ENCODE measurements around the gene GLOD4.
A peak's percentile ranks its signal among the peaks of the same experiment; 100 is the strongest.
"Not testable (repeated sequence)": the region's sequence is repeated elsewhere in the genome, so short reads cannot be mapped to it uniquely, and the experiment has no call there.

Gene GLOD4

DNA sequence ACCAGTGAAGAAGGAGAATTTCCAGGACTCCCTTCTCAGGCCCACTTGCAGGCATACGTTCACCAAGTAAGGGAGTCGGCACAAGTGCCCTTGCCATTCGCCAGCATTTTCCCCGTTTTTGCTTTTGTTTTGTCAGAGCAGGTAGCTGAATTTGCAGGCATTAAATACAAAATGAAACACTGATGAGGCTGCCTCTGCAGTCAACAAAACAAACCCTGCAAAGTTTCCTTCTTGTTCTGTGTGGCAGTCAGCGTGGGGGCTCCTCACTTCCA is 7.8 kb downstream of the GLOD4 start:
- DNase-seq (ENCODE audit: low read depth), result no peak

DNA sequence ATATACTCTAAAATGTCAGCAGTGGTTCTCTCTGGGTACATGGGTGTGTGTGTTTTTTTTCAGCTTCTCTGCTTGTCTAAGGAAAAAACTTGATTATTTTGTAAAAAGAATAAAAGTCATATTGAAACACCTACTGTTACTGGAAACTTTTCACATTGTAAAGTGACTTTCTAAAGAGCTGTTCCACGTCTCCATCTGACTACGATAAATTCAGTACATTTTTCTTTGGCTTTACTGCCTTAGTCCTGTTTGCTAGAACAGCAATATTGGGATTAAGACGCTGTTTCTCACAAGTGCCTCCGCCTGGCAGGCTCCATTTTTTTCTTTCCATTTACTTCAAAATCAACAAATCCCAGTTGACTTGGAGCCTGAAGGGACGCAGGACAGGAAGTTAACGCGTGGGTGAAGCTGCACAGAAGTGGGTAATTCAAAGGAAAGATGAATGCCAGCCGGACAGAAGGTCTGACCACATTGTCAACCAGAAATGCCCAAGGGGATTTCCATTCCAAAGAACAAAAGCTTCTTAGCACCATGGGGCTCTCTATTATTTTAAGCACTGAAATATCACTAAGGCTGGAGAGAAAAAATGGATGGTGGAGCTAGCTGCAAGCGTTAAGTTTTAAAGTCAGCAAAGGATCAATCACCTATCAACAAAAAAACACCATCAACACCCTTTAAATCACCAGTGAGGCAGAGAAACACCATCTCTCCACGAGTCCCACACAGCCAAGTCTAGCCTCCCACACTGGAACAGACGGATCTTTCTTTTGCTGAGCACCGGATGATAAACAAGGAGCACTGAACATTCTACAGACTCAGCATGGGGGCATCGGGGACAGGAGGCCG is 8.4 kb downstream of the GLOD4 start:
- no peak for DNase-seq (ENCODE audit: low read depth)

DNA sequence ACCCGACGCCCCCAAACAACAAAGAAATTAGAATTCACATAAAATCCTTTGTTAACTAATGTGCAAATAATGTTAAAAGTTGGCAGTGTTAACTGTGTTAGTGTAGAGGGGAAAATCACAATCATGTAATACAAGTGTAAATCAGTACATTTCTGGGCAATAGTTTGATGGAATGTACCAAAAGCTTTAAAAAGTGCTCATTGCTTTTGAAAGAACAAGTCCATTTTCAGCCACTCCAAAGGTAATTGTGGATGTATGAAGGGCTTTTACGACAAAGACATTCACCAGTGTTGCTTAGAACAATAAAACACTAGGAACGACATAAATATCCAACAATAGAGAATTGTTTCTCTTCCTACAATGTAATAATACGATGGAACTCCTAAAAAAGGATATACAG is 9.1 kb downstream of the GLOD4 start:
- DNase-seq (ENCODE audit: low read depth), result no peak

DNA sequence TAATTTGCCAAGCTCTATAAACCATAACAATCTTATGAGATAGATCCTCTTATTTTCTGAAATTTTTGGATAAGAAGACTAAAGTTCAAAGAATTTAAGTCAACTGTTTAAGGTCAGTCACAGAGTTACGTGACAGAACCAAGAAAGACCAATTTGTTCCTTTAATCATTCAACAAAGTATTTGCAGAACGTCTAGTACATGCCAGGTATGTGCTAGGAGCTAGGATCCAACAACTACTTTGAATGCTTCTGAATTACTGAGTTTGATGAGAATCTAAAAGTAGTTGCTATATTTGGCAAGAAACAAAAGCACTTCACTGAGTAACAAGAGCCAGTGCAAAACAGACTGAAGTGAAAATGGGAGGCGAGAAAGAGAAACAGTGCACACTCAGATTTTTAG is 15.0 kb downstream of the GLOD4 start:
- no peak for DNase-seq (ENCODE audit: low read depth)

DNA sequence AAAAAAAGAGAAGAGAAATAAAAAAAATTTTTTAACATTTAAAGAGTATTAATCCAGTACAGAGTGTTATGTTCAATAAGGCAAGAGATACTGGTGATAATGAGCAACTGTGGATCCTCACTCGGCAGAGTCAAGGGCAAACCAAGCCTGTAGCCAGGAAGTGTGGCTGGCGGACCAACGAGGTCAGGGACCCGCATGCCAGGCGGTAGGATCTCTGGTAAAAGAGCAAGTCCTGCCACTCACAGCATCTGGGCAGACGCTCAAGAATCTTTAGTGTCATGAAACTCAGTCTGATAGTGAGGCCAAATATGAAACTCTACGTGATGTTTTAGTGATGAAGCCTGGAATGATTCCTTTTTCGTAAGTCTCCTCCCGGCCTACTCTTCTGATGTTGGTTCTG is 21.7 kb downstream of the GLOD4 start:
- no peak for DNase-seq (ENCODE audit: low read depth)

DNA sequence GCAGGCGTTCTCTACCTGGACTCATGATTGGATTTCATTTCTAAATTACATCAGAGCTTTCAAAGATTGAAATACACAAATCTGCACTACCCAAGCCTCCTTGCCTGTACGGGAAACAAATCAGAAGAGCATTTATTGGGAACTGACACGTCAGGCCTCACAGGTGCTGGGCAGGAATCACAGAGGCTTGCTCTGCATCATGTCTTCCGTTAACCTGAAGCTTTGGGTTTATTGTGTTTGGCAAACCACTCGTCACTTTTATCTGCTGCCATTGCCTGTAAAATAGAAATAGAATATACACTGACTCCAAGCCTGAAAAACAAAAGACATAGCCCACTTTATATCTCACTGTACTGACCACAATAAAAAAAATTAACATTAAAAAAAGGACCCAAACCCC is 22.1 kb downstream of the GLOD4 start:
- DNase-seq (ENCODE audit: low read depth), result no peak

DNA sequence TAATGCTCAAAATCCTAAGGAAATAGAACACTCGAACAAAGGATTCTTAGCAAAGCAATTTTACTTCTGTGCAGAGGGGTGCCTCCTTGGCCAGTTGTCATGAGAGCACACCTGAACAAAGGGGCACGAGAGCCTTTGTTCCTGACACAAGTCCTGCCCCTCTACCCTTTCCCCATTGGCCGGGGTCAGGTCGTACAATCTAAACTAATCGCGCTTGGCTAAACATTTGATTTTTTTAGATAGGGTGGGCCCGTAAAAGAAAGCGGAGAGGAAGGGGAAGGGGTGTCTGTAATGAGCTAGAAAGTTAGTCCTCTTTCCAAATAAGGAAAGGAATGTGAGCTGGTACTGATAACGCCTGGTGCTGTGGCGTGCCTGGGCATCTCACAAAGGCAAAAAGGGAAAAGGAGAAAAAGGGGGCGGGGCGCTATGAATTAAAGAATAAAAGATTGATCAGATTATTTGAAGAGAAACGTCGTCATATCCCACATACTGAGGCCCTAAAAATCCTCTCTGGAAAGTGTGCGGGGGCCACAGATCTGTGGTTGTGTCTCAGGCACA is 26.0 kb downstream of the GLOD4 start:
- not testable (repeated sequence) for DNase-seq (ENCODE audit: low read depth)

DNA sequence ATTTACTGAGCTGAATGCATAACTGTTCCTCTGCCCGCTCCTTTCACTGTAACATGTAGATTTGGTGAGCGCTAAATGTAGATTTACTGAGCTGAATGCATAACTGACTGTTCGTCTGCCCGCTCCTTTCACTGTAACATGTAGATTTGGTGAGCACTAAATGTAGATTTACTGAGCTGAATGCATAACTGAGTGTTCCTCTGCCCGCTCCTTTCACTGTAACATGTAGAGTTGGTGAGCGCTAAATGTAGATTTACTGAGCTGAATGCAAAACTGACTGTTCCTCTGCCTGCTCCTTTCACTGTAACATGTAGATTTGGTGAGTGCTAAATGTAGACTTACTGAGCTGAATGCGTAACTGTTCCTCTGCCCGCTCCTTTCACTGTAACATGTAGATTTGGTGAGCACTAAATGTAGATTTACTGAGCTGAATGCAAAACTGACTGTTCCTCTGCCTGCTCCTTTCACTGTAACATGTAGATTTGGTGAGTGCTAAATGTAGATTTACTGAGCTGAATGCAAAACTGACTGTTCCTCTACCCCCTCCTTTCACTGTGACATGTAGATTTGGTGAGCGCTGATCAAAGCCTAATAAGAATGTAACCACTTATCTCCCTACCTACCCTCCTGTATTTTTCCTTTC is 26.6 kb downstream of the GLOD4 start:
- not testable (repeated sequence) for DNase-seq (ENCODE audit: low read depth)

DNA sequence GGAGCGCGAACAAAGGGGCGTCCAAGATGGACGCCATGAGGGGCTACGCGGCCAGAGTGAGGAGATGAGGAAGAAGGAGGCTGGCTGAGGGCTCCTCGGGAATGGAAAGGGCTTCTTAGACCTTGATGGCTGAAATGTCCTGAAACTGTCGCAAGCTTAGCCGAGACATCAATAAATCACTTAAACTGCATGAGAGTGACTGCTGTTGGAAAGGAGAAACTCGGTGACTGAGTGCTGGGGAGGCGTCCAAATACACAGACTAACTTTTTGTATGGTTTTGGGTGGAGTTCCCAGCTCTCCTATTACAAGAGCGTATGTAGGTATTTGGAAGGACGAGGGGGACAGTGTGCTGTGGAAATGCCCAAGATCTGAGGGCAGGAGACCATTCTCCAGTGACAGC is 28.7 kb downstream of the GLOD4 start:
- no peak for DNase-seq (ENCODE audit: low read depth)

DNA sequence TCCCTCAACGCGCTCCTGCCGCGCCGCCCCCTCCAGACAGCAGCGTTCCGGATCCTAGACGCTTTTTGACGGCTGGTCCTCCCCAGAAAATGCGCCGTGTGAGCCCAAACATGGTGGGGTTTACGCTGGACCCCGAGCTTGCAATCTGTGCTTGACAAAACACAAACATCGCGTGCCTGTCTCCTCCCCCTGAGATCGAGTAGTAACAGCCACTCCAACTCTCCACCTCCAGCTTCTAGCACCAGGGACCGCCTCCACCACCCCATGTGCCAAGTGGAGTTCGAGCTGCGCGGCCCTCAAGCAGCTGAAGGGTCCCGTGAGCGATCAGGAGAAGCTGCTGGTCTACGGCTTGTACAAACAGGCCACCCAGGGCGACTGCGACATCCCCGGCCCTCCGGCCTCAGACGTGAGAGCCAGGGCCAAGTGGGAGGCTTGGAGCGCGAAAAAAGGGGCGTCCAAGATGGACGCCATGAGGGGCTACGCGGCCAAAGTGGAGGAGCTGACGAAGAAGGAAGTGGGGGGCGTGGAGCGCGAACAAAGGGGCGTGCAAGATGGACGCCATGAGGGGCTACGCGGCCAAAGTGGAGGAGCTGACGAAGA is 29.4 kb downstream of the GLOD4 start:
- DNase-seq (ENCODE audit: low read depth), result no peak

DNA sequence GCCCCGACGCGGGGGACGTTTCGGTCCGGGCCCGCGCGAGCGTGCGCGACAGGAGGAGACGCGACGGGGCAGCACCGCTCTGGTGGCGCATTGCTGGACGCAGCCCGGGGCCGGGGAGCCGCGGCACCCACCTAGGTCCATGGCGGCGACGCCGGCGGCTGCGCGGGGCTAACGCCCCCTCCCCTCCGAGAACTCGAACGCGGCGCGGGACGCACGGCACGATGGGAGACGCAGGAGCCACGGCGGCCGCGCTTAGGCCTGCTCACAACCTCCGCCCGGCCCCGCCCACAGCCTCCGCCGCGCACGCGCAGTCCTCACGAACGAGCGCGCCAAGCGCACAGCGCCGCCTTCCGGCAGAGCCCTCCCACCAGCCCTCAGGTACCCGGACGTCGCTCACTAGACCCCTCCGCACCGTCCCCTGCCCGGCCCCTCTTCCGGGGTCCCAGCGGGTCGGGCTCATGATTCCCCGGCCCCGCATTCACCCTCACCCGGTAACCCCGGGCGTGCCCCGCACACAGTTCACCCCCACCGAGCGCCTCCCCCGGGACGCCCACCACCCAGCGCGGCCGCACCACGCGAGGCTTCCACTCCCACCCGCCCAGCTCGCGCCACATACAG is 30.0 kb downstream of the GLOD4 start, which contains the start of gene GEMIN4:
TSS of gene GEMIN4 (minus strand) at position 263 of the 618 bp plus-strand sequence. CDS start at position 141, 122 bp downstream.
- peak; percentile 99 for DNase-seq (ENCODE audit: low read depth)

DNA sequence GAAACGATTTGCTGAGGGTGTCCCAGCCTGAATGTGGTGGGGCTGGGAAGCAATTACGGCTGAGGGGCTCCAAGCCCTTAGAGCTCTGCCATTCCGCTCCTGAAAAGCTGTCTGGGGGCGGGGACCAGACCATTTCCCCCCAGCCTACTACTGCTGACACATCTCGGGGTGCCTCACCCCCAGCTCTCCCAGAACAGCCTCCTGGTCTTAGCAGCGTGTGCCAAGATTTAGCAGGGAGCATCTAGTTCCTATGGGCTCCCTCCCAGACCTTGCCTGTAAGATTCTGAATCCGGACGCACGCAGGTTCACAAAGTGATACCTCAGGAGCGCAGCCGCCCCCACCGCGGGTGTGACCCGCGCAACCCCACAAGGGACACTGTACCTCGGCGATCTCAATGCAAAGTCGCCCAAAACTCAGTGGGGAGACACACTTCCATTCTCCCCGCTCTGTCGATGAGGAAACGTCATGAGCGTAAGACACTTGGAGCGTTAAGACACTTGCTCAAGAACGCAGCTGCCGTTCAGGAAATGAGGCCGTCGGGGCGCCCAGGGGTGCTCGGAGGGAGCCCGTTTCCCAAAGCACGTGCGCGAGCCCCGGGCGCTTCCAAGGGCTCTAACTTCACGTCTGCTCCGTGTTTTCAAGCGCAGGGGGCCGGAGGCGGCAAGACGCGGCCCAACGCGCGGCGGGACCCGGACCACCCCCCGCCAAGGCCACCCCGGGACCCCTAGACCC is 30.6 kb downstream of the GLOD4 start:
- DNase-seq (ENCODE audit: low read depth), result peak; percentile 35

DNA sequence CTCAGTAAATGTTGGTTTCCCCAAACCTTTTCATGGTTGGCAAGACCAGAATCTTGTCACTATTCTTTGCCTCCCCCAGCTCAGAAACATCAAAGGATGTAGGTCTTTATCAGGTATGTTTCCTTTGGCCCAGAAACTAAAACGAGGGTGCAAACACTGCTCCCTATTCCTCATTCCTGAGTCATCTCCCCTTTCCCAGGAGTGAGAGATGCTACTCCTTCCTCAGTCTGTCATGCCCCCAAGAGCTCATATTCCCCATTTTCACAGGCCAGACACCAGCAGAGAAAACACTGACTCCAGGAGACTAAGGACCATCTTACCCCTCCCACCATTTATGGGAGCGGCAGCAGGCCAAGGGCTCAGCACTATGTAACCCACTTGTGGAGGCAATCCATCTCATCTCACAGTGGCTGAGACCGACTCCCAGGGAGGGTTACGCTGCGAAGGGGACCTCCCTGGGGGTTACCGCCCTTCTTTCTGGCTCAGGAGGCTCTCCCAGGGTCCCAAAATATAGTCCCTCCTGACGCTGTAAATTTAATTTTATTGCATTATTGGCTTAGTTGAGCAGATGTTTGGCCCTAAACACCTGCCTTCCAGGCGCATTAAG is 31.5 kb downstream of the GLOD4 start:
- DNase-seq (ENCODE audit: low read depth), result no peak

DNA sequence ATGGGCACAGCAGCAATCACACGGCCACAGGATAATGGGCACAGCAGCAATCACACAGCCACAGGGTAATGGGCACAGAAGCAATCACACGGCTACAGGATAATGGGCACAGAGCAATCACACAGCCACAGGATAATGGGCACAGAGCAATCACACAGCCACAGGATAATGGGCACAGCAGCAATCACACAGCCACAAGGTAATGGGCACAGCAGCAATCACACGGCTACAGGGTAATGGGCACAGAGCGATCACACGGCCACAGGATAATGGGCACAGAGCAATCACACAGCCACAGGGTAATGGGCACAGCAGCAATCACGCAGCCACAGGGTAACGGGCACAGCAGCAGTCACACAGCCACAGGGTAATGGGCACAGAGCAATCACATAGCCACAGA is 32.7 kb downstream of the GLOD4 start:
- not testable (repeated sequence) for DNase-seq (ENCODE audit: low read depth)

DNA sequence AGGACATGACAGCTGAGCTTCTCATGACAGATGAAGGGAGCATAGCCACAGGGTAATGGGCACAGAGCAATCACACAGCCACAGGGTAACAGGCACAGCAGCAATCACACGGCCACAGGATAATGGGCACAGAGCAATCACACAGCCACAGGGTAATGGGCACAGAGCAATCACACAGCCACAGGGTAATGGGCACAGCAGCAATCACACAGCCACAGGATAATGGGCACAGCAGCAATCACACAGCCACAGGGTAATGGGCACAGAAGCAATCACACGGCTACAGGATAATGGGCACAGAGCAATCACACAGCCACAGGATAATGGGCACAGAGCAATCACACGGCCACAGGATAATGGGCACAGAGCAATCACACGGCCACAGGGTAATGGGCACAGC is 33.5 kb downstream of the GLOD4 start:
- DNase-seq (ENCODE audit: low read depth), result not testable (repeated sequence)

DNA sequence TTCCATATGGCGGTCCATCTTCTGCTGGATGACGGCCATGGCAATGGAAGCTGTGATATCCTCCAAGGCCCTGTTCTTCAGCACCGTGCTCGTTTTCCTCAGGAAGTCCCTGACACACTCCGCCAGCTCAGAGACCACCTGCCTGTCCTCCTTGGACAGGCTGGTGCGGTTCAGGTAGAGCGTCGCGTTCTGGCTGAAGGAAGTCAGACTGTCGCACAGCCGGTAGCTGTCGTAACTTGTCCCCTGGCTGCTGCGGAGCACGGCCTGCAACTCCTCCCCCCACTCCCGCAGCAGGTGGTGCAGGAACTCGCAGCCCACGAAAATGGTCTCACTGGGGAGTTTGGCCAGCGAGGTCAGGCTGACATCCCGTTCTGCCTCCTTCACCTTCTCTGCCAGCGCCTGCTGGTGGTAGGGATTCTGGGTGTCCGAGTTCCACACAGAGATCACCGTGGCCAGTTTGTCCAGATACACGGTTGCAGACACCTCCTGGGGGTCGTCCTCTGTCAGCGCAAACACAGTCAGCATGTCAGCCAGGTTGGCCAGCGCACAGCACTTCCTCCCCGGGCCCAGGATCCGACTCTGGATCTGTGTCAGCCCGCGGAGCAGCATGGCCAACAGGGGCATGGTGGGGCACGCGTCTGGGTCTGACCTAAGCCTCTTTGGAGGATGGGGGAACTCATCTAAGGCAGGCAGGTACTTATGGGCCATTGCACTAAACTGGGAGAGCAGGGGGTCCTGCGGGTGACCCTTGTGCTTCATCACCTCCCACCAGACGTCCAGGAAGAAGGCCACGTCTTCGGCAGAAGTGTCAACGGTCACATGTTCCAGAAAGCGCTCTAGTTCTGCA is 35.1 kb downstream of the GLOD4 start:
- DNase-seq (ENCODE audit: low read depth), result no peak

DNA sequence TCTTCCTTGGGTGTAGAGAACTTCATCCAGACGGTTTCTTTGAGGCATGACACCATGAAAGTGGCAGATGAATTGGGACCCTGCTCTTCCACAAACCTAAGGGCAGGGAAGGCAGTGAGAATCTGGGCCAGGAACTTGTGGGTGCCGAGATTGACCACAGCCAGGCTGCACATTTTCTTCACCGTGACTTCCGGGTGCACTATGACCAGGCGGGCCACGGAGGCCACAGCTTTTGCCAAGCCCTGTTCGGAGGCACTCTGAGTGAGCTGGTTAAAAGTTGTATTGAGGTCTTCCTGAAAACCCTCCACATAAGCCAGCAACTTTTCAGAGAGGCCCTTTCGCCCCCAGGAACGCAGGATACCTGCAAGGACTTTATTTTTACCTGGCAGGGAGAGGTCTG is 35.9 kb downstream of the GLOD4 start:
- no peak for DNase-seq (ENCODE audit: low read depth)

DNA sequence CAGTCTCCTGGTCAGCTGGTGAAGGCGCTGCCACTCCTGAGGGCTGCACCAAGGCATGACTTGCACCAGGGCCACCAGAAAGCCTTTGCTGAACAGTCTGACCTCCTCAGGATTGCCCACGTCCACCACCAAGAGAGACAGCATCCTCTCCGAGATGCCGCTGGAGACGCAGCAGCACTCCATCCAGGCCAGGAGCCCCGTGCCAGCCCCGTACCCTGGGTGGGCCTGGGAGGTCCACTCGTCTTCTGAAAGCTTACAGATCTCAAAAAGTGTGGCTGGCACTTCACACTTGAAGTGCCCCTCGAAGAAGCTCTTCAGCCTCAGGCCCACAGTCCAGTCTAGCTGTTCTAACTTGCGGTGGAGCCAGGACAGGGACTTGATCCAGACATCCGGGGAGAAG is 36.7 kb downstream of the GLOD4 start:
- DNase-seq (ENCODE audit: low read depth), result no peak

DNA sequence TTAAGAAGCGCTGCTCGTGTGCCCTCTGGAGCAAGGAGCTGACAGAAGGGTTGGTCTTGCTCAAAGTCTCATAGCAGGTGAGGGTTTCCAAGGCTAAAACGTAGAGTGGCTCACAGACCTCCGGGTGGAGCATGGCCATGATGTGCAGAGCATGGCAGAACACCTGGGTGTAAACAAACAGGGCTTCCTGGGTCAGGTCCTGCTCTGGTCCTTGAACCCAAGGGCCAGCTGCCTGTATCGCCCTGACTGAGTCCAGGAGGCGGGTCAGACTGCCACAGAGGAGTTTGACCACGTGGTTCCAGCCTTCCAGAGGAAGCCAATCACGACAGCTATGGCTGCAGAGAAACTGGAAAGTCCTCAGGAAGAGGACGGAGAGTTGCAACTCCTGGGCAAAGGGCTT is 37.1 kb downstream of the GLOD4 start:
- DNase-seq (ENCODE audit: low read depth), result no peak

DNA sequence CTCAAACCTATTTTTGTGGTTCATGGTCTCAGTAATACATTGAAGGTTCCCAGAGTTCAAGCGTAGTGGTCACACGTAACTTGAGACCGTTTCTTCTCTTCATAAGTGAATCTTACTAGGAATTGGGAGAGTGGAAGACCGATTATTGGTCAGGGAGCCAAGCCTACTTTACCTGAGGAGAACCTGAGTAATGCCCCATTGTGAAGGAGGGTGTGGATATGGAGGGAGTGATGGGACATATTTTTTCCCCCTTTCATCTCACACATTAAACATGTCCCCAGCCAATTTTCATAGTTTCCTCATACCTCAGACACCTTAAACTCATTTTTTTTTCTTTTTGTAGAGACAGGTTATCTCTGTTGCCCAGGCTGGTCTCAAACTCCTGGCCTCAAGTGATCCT is 38.9 kb downstream of the GLOD4 start:
- no peak for DNase-seq (ENCODE audit: low read depth)
